GM12874 (cell line): ENCODE measurements around the gene KCNE5.

Experiments used
- TF ChIP-seq, protein P1 (sequence below): IDR thresholded peaks from 2 replicates; pipeline ENCODE4 v1.5.1; 2011; ENCODE audit warnings: low read depth, mild to moderate bottlenecking, control low read depth, low read length, moderate library complexity; ENCODE audit not compliant: insufficient read depth

Gene KCNE5, protein sequence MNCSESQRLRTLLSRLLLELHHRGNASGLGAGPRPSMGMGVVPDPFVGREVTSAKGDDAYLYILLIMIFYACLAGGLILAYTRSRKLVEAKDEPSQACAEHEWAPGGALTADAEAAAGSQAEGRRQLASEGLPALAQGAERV

DNA sequence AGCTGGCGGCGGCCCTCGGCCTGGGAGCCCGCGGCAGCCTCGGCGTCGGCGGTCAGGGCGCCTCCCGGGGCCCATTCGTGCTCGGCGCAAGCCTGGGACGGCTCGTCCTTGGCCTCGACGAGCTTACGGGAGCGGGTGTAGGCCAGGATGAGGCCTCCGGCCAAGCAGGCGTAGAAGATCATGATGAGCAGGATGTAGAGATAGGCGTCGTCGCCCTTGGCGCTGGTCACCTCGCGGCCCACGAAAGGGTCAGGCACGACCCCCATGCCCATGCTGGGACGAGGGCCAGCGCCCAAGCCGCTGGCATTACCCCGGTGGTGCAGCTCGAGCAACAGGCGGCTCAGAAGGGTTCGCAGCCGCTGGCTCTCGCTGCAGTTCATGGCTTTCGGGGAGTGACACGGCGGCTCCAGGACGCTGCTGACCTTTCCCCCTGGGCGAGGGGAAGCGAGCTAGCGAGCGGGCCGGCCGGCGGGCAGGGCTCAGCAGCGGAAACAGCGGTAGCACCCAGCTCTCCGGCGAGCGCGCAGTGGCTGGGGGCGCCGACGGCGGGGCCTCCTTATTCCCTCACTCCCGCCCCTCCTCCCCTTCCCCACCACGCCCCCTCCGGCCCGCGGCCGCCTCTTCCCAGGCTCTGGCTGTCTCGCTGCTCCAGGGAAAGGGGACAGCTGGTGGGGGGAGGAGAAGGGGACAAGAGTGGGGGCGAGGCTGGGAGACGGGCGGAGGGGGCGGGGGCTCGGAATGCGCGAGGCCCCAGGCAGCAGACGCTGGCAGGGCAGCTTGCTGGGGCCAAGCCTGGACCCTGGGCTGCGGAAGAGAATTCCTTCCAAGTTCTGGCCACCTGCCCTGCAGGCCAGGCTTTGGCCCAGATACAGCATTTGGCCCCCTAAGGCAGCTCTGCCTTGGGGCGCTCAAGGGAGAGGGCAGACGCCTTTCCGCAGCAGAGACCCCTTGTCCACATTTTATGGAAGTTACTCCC is at the start of gene KCNE5:
KCNE5 (minus strand) TSS at position 532 of the 976 bp plus-strand sequence; CDS start at position 380, 152 bp downstream.
- TF ChIP-seq, protein P1, sequence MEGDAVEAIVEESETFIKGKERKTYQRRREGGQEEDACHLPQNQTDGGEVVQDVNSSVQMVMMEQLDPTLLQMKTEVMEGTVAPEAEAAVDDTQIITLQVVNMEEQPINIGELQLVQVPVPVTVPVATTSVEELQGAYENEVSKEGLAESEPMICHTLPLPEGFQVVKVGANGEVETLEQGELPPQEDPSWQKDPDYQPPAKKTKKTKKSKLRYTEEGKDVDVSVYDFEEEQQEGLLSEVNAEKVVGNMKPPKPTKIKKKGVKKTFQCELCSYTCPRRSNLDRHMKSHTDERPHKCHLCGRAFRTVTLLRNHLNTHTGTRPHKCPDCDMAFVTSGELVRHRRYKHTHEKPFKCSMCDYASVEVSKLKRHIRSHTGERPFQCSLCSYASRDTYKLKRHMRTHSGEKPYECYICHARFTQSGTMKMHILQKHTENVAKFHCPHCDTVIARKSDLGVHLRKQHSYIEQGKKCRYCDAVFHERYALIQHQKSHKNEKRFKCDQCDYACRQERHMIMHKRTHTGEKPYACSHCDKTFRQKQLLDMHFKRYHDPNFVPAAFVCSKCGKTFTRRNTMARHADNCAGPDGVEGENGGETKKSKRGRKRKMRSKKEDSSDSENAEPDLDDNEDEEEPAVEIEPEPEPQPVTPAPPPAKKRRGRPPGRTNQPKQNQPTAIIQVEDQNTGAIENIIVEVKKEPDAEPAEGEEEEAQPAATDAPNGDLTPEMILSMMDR = no peak

DNA sequence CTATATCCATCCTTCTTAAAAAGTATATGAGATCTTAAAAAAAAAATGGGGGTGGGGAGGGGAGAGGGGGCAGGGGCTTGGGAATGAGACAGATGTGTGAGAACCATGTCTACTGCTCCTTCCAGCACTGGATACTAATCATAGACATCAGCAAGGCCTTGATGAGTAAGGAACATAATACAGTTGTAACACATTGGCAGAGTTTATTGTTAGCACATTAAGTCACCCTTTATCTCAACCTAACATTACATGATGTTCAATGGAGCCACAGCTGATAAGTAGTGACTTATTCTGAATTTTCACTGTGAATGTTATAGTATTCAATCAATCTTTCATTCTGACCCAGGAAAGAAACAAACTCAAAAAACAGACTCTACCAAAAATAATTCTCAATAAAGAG is 47.3 kb upstream of the KCNE5 start:
- TF ChIP-seq, protein P1 = no peak

DNA sequence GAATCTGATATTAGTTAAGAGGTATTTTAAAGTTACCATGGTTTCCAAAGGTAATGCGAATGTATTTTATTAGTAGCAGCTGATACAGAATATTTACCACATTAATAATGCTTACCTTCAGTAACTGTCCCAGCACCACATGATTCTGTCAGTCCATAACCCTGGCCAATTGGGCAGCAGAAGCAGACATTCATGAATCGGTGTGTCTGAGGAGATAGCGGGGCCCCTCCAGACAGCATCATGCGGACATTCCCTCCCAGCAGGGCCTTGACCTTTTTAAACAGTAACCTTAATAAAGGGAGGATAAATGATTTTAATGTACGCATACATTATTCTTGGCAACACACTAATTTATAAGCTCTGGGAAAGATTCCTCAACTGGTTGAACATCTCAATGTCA is 43.0 kb upstream of the KCNE5 start:
- TF ChIP-seq, protein P1 = no peak

DNA sequence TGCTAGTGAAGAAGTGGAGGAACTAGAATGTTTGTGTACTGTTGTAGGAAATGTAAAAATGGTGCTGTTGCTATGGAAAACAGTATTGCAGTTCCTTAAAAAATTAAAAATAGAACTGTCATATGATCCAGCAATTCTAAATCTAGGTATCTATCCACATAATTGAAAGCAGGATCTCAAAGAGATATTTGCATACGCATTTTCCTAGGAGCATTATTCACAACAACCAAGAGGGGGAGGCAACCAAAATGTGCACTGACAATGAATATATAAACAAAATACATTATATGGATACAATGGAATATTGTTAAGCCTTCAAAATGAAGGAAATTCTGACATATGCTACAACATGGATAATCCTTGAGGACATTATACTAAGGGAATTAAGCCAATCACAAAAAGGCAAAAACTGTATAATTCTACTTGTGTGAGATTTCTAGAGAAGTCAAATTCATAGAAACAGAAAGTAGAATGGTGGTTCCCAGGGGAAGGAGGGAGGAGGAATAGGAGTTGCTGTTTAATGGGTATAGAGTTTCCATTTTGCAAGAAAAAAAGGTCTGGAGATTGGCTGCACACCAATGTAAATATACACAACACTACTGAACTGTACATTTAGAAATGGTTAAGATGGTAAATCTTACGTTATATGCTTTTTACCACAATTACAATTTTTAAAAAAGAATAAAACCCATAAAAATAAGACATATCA is 35.6 kb upstream of the KCNE5 start:
- TF ChIP-seq, protein P1 = no peak

DNA sequence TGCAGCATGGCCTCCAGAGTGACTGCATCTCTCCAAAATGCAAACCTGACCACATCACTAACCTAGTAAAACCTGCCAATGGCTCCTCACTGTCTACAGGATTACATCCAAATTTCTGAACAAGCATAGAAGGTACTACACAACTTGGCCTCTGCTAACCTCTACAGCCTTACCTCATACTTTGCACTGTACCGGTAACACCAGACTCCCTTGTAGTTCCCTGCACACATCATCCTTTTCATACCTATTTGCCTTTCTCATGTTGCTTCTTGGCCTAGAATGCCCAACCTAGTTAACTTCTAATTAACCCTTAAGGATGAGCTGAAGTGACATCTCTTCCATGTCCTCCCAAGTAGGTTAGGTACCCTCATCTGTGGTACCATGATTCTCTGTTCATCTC is 33.4 kb upstream of the KCNE5 start:
- TF ChIP-seq, protein P1 = no peak

DNA sequence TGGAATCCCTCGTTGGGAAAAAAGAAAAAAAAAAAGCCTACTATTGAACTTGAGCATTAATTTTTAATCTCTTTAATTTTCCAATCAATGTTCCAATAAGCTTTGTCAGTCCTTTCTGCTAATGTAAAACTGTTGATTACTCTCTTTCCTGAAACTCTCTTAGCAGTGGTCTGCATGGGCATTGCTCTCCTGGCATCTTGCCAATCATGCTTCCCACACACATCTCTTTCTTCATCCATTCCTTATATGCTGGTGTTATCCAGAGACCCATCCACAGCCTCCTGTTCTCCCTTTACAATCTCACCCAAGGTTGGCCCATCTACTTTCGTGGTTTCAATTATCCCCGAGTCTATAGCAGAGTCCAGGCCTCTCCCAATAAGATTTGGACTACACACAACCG is 31.8 kb upstream of the KCNE5 start:
- TF ChIP-seq, protein P1 = no peak
